ENCODE results near the gene CFL1.

GRCh38 chr11:65844231-65844872, 13.6 kb downstream of the CFL1 start:
- TF ChIP-seq CTCF (IDR thresholded peaks at IDR 0.05; ENCODE audit: low read length): no peak
- TF ChIP-seq EZH2 (optimal IDR thresholded peaks at IDR 0.05; ENCODE audit: low read depth, low read length): no peak
- TF ChIP-seq EZH2phosphoT487 (IDR thresholded peaks at IDR 0.05; ENCODE audit: low read length): no peak

All from MM.1S (cell line).